Caco-2 (cell line): Measurements from ENCODE around the gene NTMT1. TPM values are rescaled to one million over a fixed set of nuclear protein-coding genes. Genes with fewer than 3 reads are reported as not detected.

ENCODE experiments used
- BruUV-seq: library from RNA; stranded (reverse); fragments of 400-500 nt; replicated peaks from 2 replicates; lab custom pipeline; 2021; lab: Mats Ljungman, UMichigan
- CTCF ChIA-PET: fragments of 300-600 bp; sonication (Branson Sonifier 250); formaldehyde crosslinking; loops from one replicate; lab custom pipeline; 2022; ENCODE audit warnings: antibody characterized with exemption; lab: Charles Lee
- POLR2A ChIA-PET: fragments of 300-600 bp; sonication (Branson Sonifier 250); formaldehyde crosslinking; loops from one replicate; lab custom pipeline; 2022; ENCODE audit warnings: antibody characterized with exemption; lab: Charles Lee
- DNase-seq, 2 experiments: peaks; one replicate each; pipeline versions ENCODE4 v3.0.0 to v3.0.0-alpha.2; 2020 to 2022
- H3K27me3 ChIP-seq: replicated peaks from 2 replicates; pipeline ENCODE4 v1.6.0; 2011; ENCODE audit warnings: low read length; ENCODE audit not compliant: control insufficient read depth, insufficient read depth
- H3K36me3 ChIP-seq: 2 replicates; pipeline ENCODE4 v1.5.1; 2011; ENCODE audit warnings: low read length; ENCODE audit not compliant: control insufficient read depth, insufficient read depth
- H3K4me1 ChIP-seq: fragments of 250-450 bp; sonication (Bioruptor Pico); 2 replicates; pipeline ENCODE4 v1.5.1; 2020; ENCODE audit warnings: mild to moderate bottlenecking
- H3K4me3 ChIP-seq: 2 replicates; pipeline ENCODE4 v1.5.1; 2011; ENCODE audit warnings: low read depth, mild to moderate bottlenecking, control low read depth, low read length
- H3K9me3 ChIP-seq: fragments of 250-450 bp; sonication (Bioruptor Pico); 2 replicates; pipeline ENCODE4 v1.5.1; 2020; ENCODE audit warnings: mild to moderate bottlenecking, moderate library complexity
- H3K27ac Mint-ChIP-seq: one replicate; pipeline ENCODE4 v1.8.0; 2022; ENCODE audit warnings: mixed read lengths; ENCODE audit not compliant: unreplicated experiment
- H3K27me3 Mint-ChIP-seq: one replicate; pipeline ENCODE4 v1.8.0; 2022; ENCODE audit warnings: mixed read lengths; ENCODE audit not compliant: insufficient read depth, unreplicated experiment
- H3K36me3 Mint-ChIP-seq: one replicate; pipeline ENCODE4 v1.8.0; 2022; ENCODE audit warnings: mild to moderate bottlenecking, mixed read lengths; ENCODE audit not compliant: insufficient read depth, unreplicated experiment
- H3K4me1 Mint-ChIP-seq: one replicate; pipeline ENCODE4 v1.8.0; 2022; ENCODE audit warnings: low read depth, mixed read lengths; ENCODE audit not compliant: unreplicated experiment
- H3K4me3 Mint-ChIP-seq: one replicate; pipeline ENCODE4 v1.8.0; 2022; ENCODE audit warnings: mild to moderate bottlenecking, moderate library complexity, mixed read lengths; ENCODE audit not compliant: unreplicated experiment
- H3K9me3 Mint-ChIP-seq: one replicate; pipeline ENCODE4 v1.8.0; 2022; ENCODE audit warnings: mixed read lengths; ENCODE audit not compliant: unreplicated experiment
- intact Hi-C: fragments of 100-400 bp; cut with micrococcal nuclease; formaldehyde crosslinking; loops from one replicate; pipeline ENCODE4 v1.10.0; 2022; ENCODE audit not compliant: unreplicated experiment
- total RNA-seq: library from RNA; stranded (reverse); gene quantifications from 2 replicates; pipeline ENCODE4 v1.2.3, GENCODE V29; 2022
- TF ChIP-seq, protein P1 (sequence below), 2 experiments: fragments of 200-600 bp in 1 of 2; IDR thresholded peaks; 1 replicate in 1 of 2; 2 replicates in 1 of 2; pipeline versions ENCODE4 v1.5.1 to v1.8.0; 2011 to 2022; ENCODE audit warnings: antibody characterized with exemption in 1 of 2, control low read depth in 1 of 2, inconsistent platforms in 1 of 2, low read depth in 1 of 2, low read length in 1 of 2, mild to moderate bottlenecking in 1 of 2, moderate library complexity in 1 of 2; ENCODE audit not compliant: insufficient read depth in 1 of 2, severe bottlenecking in 1 of 2, unreplicated experiment in 1 of 2

The NTMT1 gene
- total RNA-seq, 1 experiment from 2014 or later, result 44.1 TPM

DNA sequence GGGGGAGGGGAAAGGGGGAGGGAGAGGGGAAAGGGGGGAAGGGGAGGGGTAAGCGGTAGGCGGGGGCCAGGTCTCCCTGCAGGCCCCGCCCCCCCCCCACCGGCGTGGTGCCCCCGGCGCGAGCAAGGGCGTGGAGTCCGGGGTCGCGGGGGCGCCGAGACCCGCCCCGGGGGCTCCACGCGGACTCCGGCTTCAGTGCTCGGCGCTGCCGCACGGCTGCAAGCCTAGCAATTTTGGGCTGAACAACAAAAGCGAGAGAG is 15.8 kb upstream of the NTMT1 start:
- H3K27ac Mint-ChIP-seq, result peak overlapping the region; percentile 59
- ChIA-PET POLR2A (no interaction called here), CTCF (no interaction called here)
- H3K27me3 Mint-ChIP-seq, result no peaks in the 10 kb centered on the region
- H3K4me3 ChIP-seq, result peak overlapping the region; percentile 67
- no peaks in the 10 kb centered on the region for H3K9me3 ChIP-seq
- BruUV-seq, result no TSS peak
- H3K4me1 ChIP-seq, result peaks cover 19% of the 10 kb centered on the region; the same call in 1 of the 2 replicates
- peaks cover 9% of the 10 kb centered on the region for H3K4me1 Mint-ChIP-seq
- peaks cover 5% of the 10 kb centered on the region for H3K36me3 Mint-ChIP-seq
- no peak for DNase-seq
- no peaks in the 10 kb centered on the region for H3K27me3 ChIP-seq
- no peaks in the 10 kb centered on the region for H3K36me3 ChIP-seq
- TF ChIP-seq, protein P1, sequence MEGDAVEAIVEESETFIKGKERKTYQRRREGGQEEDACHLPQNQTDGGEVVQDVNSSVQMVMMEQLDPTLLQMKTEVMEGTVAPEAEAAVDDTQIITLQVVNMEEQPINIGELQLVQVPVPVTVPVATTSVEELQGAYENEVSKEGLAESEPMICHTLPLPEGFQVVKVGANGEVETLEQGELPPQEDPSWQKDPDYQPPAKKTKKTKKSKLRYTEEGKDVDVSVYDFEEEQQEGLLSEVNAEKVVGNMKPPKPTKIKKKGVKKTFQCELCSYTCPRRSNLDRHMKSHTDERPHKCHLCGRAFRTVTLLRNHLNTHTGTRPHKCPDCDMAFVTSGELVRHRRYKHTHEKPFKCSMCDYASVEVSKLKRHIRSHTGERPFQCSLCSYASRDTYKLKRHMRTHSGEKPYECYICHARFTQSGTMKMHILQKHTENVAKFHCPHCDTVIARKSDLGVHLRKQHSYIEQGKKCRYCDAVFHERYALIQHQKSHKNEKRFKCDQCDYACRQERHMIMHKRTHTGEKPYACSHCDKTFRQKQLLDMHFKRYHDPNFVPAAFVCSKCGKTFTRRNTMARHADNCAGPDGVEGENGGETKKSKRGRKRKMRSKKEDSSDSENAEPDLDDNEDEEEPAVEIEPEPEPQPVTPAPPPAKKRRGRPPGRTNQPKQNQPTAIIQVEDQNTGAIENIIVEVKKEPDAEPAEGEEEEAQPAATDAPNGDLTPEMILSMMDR (IDR thresholded peaks at IDR 0.05; ENCODE audit: insufficient read depth in 1 of 2, low read depth in 1 of 2, low read length in 1 of 2, severe bottlenecking in 1 of 2, unreplicated experiment in 1 of 2), result no peak
- intact Hi-C loops, result loop anchor here (2.0 to 10.0 kb wide), 2 partner anchors 435 to 471 kb away; partner anchors contain the start of gene IER5L
- peak overlapping the region; percentile 78 for H3K4me3 Mint-ChIP-seq
- H3K9me3 Mint-ChIP-seq, result no peaks in the 10 kb centered on the region

DNA sequence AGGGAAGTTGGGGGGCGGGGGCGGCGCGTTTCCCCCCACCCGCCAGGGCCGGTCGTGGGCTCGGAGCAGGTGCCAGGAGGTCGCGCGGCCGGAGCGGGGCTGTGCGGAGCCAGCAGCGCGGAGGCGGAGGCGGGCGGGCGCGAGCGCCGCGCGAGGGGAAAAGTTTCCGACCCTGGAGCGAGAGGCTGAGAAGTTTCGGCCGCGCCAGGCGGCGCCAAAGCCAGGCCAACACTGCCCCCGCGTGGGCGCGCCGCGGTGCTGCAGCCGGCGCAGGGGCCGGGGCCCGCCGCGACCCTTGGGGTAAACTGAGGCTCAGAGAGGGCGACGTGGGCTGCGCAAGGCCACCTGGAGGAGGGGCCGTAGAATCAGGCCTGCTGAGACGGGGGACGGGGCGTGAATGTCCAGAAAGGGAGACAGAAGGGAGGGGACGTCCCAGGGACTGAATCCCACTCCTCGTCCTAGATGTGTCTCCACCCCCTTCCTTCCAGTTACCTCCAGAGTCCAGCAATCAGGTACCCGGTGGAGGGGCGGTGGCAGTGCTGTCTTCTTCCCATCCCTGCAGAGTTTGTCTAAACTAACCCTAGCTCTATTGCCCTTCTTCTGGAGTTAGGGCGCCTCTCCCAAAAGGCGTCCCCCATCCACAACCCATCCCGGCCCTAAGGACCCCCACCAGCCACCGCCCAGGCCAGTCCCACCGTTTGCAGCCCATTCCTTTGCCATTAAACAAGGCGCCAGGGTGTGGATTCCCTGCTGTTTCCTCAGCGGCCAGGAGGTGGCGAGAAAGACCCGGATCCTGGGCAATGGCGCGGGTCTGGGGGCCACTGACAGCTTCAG is 15.3 kb upstream of the NTMT1 start:
- CTCF ChIA-PET, result interaction anchor here (0.8 to 1.8 kb wide), 8 partner anchors 13 to 479 kb away, joined by 3 to 12 read pairs (median 4); partner anchors contain the start of genes IER5L and NTMT1
- no peaks in the 10 kb centered on the region for H3K36me3 ChIP-seq
- no TSS peak for BruUV-seq
- intact Hi-C loops, result loop anchor here (1.0 to 10.0 kb wide), 3 partner anchors 14 to 472 kb away; partner anchors contain the start of gene IER5L
- H3K4me1 Mint-ChIP-seq, result peaks cover 9% of the 10 kb centered on the region
- peak; percentile 81 to 85 for DNase-seq
- H3K4me3 ChIP-seq, result peak overlapping the region; percentile 67
- TF ChIP-seq, protein P1 (IDR thresholded peaks at IDR 0.05; ENCODE audit: insufficient read depth in 1 of 2, low read depth in 1 of 2, low read length in 1 of 2, severe bottlenecking in 1 of 2, unreplicated experiment in 1 of 2), result peak; percentile 85 to 98
- POLR2A ChIA-PET, result interaction anchor here (0.7 kb wide), 1 partner anchor 479 kb away, joined by 3 read pairs; no protein-coding TSS in a partner anchor
- peak overlapping the region; percentile 78 for H3K4me3 Mint-ChIP-seq
- H3K36me3 Mint-ChIP-seq, result peaks cover 5% of the 10 kb centered on the region
- no peaks in the 10 kb centered on the region for H3K9me3 Mint-ChIP-seq
- no peaks in the 10 kb centered on the region for H3K27me3 Mint-ChIP-seq
- peaks cover 19% of the 10 kb centered on the region; the same call in 1 of the 2 replicates for H3K4me1 ChIP-seq
- H3K9me3 ChIP-seq, result no peaks in the 10 kb centered on the region
- peak overlapping the region; percentile 59 for H3K27ac Mint-ChIP-seq
- H3K27me3 ChIP-seq, result no peaks in the 10 kb centered on the region

DNA sequence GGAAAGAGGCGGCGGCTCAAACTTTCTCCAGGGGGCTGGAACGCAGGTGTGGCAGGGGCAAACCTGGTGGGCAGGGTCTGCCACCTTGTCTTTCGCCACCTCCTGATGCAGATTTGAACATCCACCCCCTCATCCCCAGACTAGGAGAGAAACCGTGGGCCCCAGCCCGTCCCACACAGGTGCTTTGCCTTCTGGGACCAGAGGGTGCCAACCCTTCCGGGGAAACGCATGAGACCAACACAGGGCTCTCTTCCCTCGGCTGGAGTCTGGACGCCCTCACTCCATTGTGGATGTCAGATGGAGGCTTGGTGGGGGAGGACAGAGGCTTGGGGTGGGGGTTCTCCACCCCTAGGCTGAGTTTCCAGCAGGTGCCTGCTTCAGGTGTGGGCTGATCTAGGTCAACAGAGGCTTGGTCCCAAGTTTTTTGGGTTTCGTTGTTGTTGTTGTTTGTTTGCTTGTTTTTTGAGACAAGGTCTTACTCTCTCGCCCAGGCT is 14.6 kb upstream of the NTMT1 start:
- Mint-ChIP-seq H3K4me3 (peak overlapping the region; percentile 78), H3K27me3 (no peaks in the 10 kb centered on the region), H3K9me3 (no peaks in the 10 kb centered on the region), H3K27ac (peak overlapping the region; percentile 59), H3K36me3 (peaks cover 5% of the 10 kb centered on the region), H3K4me1 (peaks cover 9% of the 10 kb centered on the region)
- peaks cover 19% of the 10 kb centered on the region; the same call in 1 of the 2 replicates for H3K4me1 ChIP-seq
- TF ChIP-seq, protein P1 (IDR thresholded peaks at IDR 0.05; ENCODE audit: insufficient read depth in 1 of 2, low read depth in 1 of 2, low read length in 1 of 2, severe bottlenecking in 1 of 2, unreplicated experiment in 1 of 2), result no peak
- H3K4me3 ChIP-seq, result no peak overlapping the region
- no peaks in the 10 kb centered on the region for H3K36me3 ChIP-seq
- ChIA-PET CTCF (interaction anchor here (0.8 to 1.8 kb wide), 8 partner anchors 12 to 480 kb away, joined by 3 to 12 read pairs (median 4); partner anchors contain the start of genes IER5L and NTMT1), POLR2A (interaction anchor here (0.7 kb wide), 1 partner anchor 480 kb away, joined by 3 read pairs; no protein-coding TSS in a partner anchor)
- BruUV-seq, result no TSS peak
- peak in 1 of 2 experiments; percentile 43 for DNase-seq
- intact Hi-C loops, result loop anchor here (1.0 to 10.0 kb wide), 3 partner anchors 13 to 473 kb away; partner anchors contain the start of gene IER5L
- no peaks in the 10 kb centered on the region for H3K27me3 ChIP-seq
- no peaks in the 10 kb centered on the region for H3K9me3 ChIP-seq
